SK-N-MC (cell line): ENCODE results near the gene DENND6B.

Source experiments
- DNase-seq: peaks from one replicate; pipeline ENCODE4 v3.0.0-alpha.2; 2011; ENCODE audit warnings: low read depth, low spot score
- H3K27ac ChIP-seq: fragments of 200-600 bp; sonication (generic); 2 replicates; pipeline ENCODE4 v1.5.1; 2016; ENCODE audit warnings: mixed run types
- H3K36me3 ChIP-seq: fragments of 200-600 bp; sonication (generic); 2 replicates; pipeline ENCODE4 v1.6.1; 2017; ENCODE audit warnings: antibody characterized with exemption, low read length, mixed read lengths; ENCODE audit not compliant: insufficient read depth
- H3K4me3 ChIP-seq: fragments of 200-600 bp; sonication (generic); 2 replicates; pipeline ENCODE4 v1.5.1; 2016
- H3K9ac ChIP-seq: fragments of 200-600 bp; sonication (generic); 2 replicates; pipeline ENCODE4 v1.8.0; 2017; ENCODE audit warnings: mixed run types, mixed read lengths; ENCODE audit not compliant: insufficient read length
- H3K9me3 ChIP-seq: fragments of 200-600 bp; sonication (generic); 2 replicates; pipeline ENCODE4 v1.6.1; 2017; ENCODE audit warnings: low read depth, mild to moderate bottlenecking, antibody characterized with exemption, low read length, moderate library complexity, mixed read lengths
- EZH2 ChIP-seq: fragments of 200-600 bp; sonication (generic); IDR thresholded peaks from one replicate; pipeline ENCODE4 v1.6.1; 2017; ENCODE audit warnings: antibody characterized with exemption
- FOXP2 ChIP-seq: optimal IDR thresholded peaks from 2 replicates; pipeline ENCODE3; 2011; ENCODE audit warnings: mild to moderate bottlenecking, moderate library complexity; ENCODE audit not compliant: insufficient read depth; ENCODE audit errors: extremely low read length, control extremely low read depth
- POLR2AphosphoS5 ChIP-seq: IDR thresholded peaks from 2 replicates; pipeline ENCODE4 v1.6.1; 2012; ENCODE audit warnings: mild to moderate bottlenecking, low read depth, low read length, borderline replicate concordance

Gene DENND6B

GRCh38 chr22:50297510-50298265 lies 29.1 kb downstream of the DENND6B start:
- no peak for TF ChIP-seq FOXP2
- no peak for TF ChIP-seq POLR2AphosphoS5
- TF ChIP-seq EZH2 = no peak
- no peak overlapping the region for H3K4me3 ChIP-seq
- H3K9ac ChIP-seq = no peak overlapping the region
- H3K27ac ChIP-seq = no peak overlapping the region; the same call in 1 of the 2 replicates
- H3K9me3 ChIP-seq = no peaks in the 10 kb centered on the region
- no peaks in the 10 kb centered on the region for H3K36me3 ChIP-seq
- no peak for DNase-seq

GRCh38 chr22:50296658-50297490 lies 29.9 kb downstream of the DENND6B start:
- Histone ChIP-seq H3K4me3 (no peak overlapping the region), H3K36me3 (no peaks in the 10 kb centered on the region), H3K9ac (no peak overlapping the region), H3K9me3 (no peaks in the 10 kb centered on the region), H3K27ac (peak overlapping the region; percentile 51; the same call in 1 of the 2 replicates)
- TF ChIP-seq FOXP2 (no peak), EZH2 (no peak), POLR2AphosphoS5 (no peak)
- no peak for DNase-seq

- peak overlapping the region; percentile 83 for H3K27ac ChIP-seq
- H3K36me3 ChIP-seq = peaks cover 15% of the 10 kb centered on the region; the same call in 1 of the 2 replicates
- TF ChIP-seq FOXP2 = no peak
- TF ChIP-seq POLR2AphosphoS5 = no peak
- TF ChIP-seq EZH2 = no peak
- peak overlapping the region; percentile 76 for H3K4me3 ChIP-seq
- DNase-seq = no peak
- no peak overlapping the region for H3K9ac ChIP-seq
- no peaks in the 10 kb centered on the region for H3K9me3 ChIP-seq
Observed at GRCh38 chr22:50294319-50294656, 32.5 kb downstream of the DENND6B start.

- H3K9ac ChIP-seq = peak overlapping the region; percentile 67
- peak overlapping the region; percentile 83 for H3K27ac ChIP-seq
- peak overlapping the region; percentile 76 for H3K4me3 ChIP-seq
- DNase-seq = no peak
- no peaks in the 10 kb centered on the region for H3K9me3 ChIP-seq
- no peak for TF ChIP-seq EZH2
- TF ChIP-seq FOXP2 = peak; percentile 7
- peaks cover 21% of the 10 kb centered on the region; the same call in 1 of the 2 replicates for H3K36me3 ChIP-seq
Observed at GRCh38 chr22:50293441-50294318, 33.1 kb downstream of the DENND6B start.

- H3K9me3 ChIP-seq = no peaks in the 10 kb centered on the region
- peak overlapping the region; percentile 67 for H3K9ac ChIP-seq
- DNase-seq = no peak
- peak overlapping the region; percentile 83 for H3K27ac ChIP-seq
- peak overlapping the region; percentile 76 for H3K4me3 ChIP-seq
- TF ChIP-seq POLR2AphosphoS5 (no peak), FOXP2 (no peak), EZH2 (no peak)
- H3K36me3 ChIP-seq = peaks cover 29% of the 10 kb centered on the region; the same call in 1 of the 2 replicates
Observed at GRCh38 chr22:50292643-50293440, 34.0 kb downstream of the DENND6B start.

- peaks cover 30% of the 10 kb centered on the region; the same call in 1 of the 2 replicates for H3K36me3 ChIP-seq
- no peak for DNase-seq
- TF ChIP-seq POLR2AphosphoS5 (no peak), EZH2 (no peak), FOXP2 (no peak)
- no peaks in the 10 kb centered on the region for H3K9me3 ChIP-seq
- no peak overlapping the region for H3K4me3 ChIP-seq
- no peak overlapping the region for H3K9ac ChIP-seq
- H3K27ac ChIP-seq = no peak overlapping the region
Observed at GRCh38 chr22:50289942-50290630, 36.7 kb downstream of the DENND6B start.
